ENCODE measurements around the gene MAS1. TPM values are rescaled to one million over a fixed set of nuclear protein-coding genes. Genes with fewer than 3 reads are reported as not detected.

The MAS1 gene
- polyA plus RNA-seq, 1 experiment: not detected

GRCh38 chr6:159887146-159887545 is 3.6 kb upstream of the MAS1 start:
- ChIA-PET POLR2A (interaction anchor here (0.9 kb wide), 1 partner anchor 13 kb away, joined by 3 read pairs; no protein-coding TSS in a partner anchor), CTCF (no interaction called here)
- DNase-seq (ENCODE audit: low read depth, low spot score): no peak
- H3K27me3 ChIP-seq (ENCODE audit: control insufficient read depth, insufficient read depth, low read length): peaks cover 33% of the 10 kb centered on the region
- no peak overlapping the region for H3K4me3 ChIP-seq (ENCODE audit: low read depth, low read length)
- H3K27ac ChIP-seq (ENCODE audit: low read depth, low read length): no peak overlapping the region
- H3K9me3 ChIP-seq (ENCODE audit: control insufficient read depth, insufficient read depth, low read length): no peaks in the 10 kb centered on the region
- no peak for TF ChIP-seq CTCF (IDR thresholded peaks at IDR 0.05; ENCODE audit: low read depth, low read length)

GRCh38 chr6:159887761-159888160 is 3.0 kb upstream of the MAS1 start:
- TF ChIP-seq CTCF (IDR thresholded peaks at IDR 0.05; ENCODE audit: low read depth, low read length): no peak
- ChIA-PET CTCF (interaction anchor here (0.7 kb wide), 1 partner anchor 18 kb away, joined by 4 read pairs; no protein-coding TSS in a partner anchor), POLR2A (interaction anchor here (0.9 kb wide), 1 partner anchor 12 kb away, joined by 3 read pairs; no protein-coding TSS in a partner anchor)
- H3K9me3 ChIP-seq (ENCODE audit: control insufficient read depth, insufficient read depth, low read length): no peaks in the 10 kb centered on the region
- H3K27ac ChIP-seq (ENCODE audit: low read depth, low read length): no peak overlapping the region
- no peak overlapping the region for H3K4me3 ChIP-seq (ENCODE audit: low read depth, low read length)
- peaks cover 36% of the 10 kb centered on the region for H3K27me3 ChIP-seq (ENCODE audit: control insufficient read depth, insufficient read depth, low read length)
- DNase-seq (ENCODE audit: low read depth, low spot score): no peak

GRCh38 chr6:159890201-159890600 is 587 bp upstream of the MAS1 start:
- TF ChIP-seq CTCF (IDR thresholded peaks at IDR 0.05; ENCODE audit: low read depth, low read length): no peak
- H3K27me3 ChIP-seq (ENCODE audit: control insufficient read depth, insufficient read depth, low read length): peaks cover 49% of the 10 kb centered on the region
- CTCF ChIA-PET: no interaction called here

GRCh38 chr6:159892053-159892452 is 1.3 kb downstream of the MAS1 start:
- Histone ChIP-seq H3K9me3 (ENCODE audit: control insufficient read depth, insufficient read depth, low read length) (peaks cover 4% of the 10 kb centered on the region; the same call in 1 of the 2 replicates), H3K4me3 (ENCODE audit: low read depth, low read length) (no peak overlapping the region), H3K27me3 (ENCODE audit: control insufficient read depth, insufficient read depth, low read length) (peaks cover 50% of the 10 kb centered on the region), H3K27ac (ENCODE audit: low read depth, low read length) (no peak overlapping the region)
- CTCF ChIA-PET: no interaction called here
- POLR2A ChIA-PET: no interaction called here
- TF ChIP-seq CTCF (IDR thresholded peaks at IDR 0.05; ENCODE audit: low read depth, low read length): no peak
- DNase-seq (ENCODE audit: low read depth, low spot score): no peak

More at GRCh38 chr6:159890201-159890600, 587 bp upstream of the MAS1 start:
- POLR2A ChIA-PET: no interaction called here
- Histone ChIP-seq H3K27ac (ENCODE audit: low read depth, low read length) (no peak overlapping the region), H3K9me3 (ENCODE audit: control insufficient read depth, insufficient read depth, low read length) (no peaks in the 10 kb centered on the region), H3K4me3 (ENCODE audit: low read depth, low read length) (no peak overlapping the region)
- no peak for DNase-seq (ENCODE audit: low read depth, low spot score)

- CTCF ChIA-PET: no interaction called here
- Histone ChIP-seq H3K4me3 (ENCODE audit: low read depth, low read length) (no peak overlapping the region), H3K27me3 (ENCODE audit: control insufficient read depth, insufficient read depth, low read length) (peaks cover 47% of the 10 kb centered on the region), H3K27ac (ENCODE audit: low read depth, low read length) (no peak overlapping the region), H3K9me3 (ENCODE audit: control insufficient read depth, insufficient read depth, low read length) (peaks cover 5% of the 10 kb centered on the region; the same call in 1 of the 2 replicates)
- no peak for TF ChIP-seq CTCF (IDR thresholded peaks at IDR 0.05; ENCODE audit: low read depth, low read length)
- DNase-seq (ENCODE audit: low read depth, low spot score): no peak
- POLR2A ChIA-PET: no interaction called here
These were observed 2.3 kb downstream of the MAS1 start for GRCh38 chr6:159893064-159893463.
